Subcutaneous abdominal adipose tissue (tissue), 5 donors: Measurements from ENCODE around the gene PDE4D.
"Not testable (repeated sequence)": the region's sequence is repeated elsewhere in the genome, so short reads cannot be mapped to it uniquely, and the experiment has no call there.

Experiments used
- H3K27ac ChIP-seq: one replicate; pipeline ENCODE4 v1.7.0; 2013; ENCODE audit warnings: low read depth, mild to moderate bottlenecking, inconsistent platforms, low read length, moderate library complexity
- H3K27me3 ChIP-seq, 5 donors: one replicate each; pipeline ENCODE4 v1.7.0; 2013; ENCODE audit warnings: low read length in 5 of 5, inconsistent platforms in 1 of 5; ENCODE audit not compliant: control insufficient read depth in 5 of 5, insufficient read depth in 4 of 5
- H3K36me3 ChIP-seq, 5 donors: one replicate each; pipeline ENCODE4 v1.7.0; 2013; ENCODE audit warnings: low read length in 5 of 5; ENCODE audit not compliant: control insufficient read depth in 5 of 5, insufficient read depth in 5 of 5
- H3K4me1 ChIP-seq, 5 donors: one replicate each; pipeline ENCODE4 v1.7.0; 2013; ENCODE audit warnings: low read length in 5 of 5, mild to moderate bottlenecking in 3 of 5, moderate library complexity in 1 of 5; ENCODE audit not compliant: control insufficient read depth in 5 of 5, insufficient read depth in 5 of 5
- H3K4me3 ChIP-seq, 5 donors: one replicate each; pipeline ENCODE4 v1.7.0; 2013; ENCODE audit warnings: low read length in 5 of 5, low read depth in 1 of 5
- H3K9ac ChIP-seq, 5 donors: one replicate each; pipeline ENCODE4 v1.7.0; 2013; ENCODE audit warnings: low read length in 5 of 5, mild to moderate bottlenecking in 4 of 5, moderate library complexity in 3 of 5
- H3K9me3 ChIP-seq, 5 donors: one replicate each; pipeline ENCODE4 v1.7.0; 2013; ENCODE audit warnings: low read length in 5 of 5; ENCODE audit not compliant: control insufficient read depth in 5 of 5
- donor health status: healthy.
- donor health status: healthy.
- donor health status: healthy.
- donor health status: healthy.
- donor health status: healthy.

The PDE4D gene

GRCh38 chr5:59683311-59683710 lies 210.2 kb downstream of the PDE4D start:
- Histone ChIP-seq H3K4me3 (no peak overlapping the region), H3K36me3 (no peaks in the 10 kb centered on the region), H3K4me1 (no peaks in the 10 kb centered on the region), H3K27ac (no peak overlapping the region), H3K9me3 (no peaks in the 10 kb centered on the region), H3K9ac (no peak overlapping the region), H3K27me3 (no peaks in the 10 kb centered on the region)

- Histone ChIP-seq H3K9me3 (no peaks in the 10 kb centered on the region), H3K36me3 (no peaks in the 10 kb centered on the region), H3K27me3 (no peaks in the 10 kb centered on the region), H3K4me3 (no peak overlapping the region), H3K4me1 (no peaks in the 10 kb centered on the region), H3K9ac (no peak overlapping the region), H3K27ac (no peak overlapping the region)
Observed at GRCh38 chr5:59682542-59682941, 211.0 kb downstream of the PDE4D start.

GRCh38 chr5:59678943-59679342 lies 214.6 kb downstream of the PDE4D start:
- H3K27ac ChIP-seq: no peak overlapping the region
- no peaks in the 10 kb centered on the region for H3K4me1 ChIP-seq
- H3K36me3 ChIP-seq: no peaks in the 10 kb centered on the region

GRCh38 chr5:59674763-59675162 lies 218.8 kb downstream of the PDE4D start:
- Histone ChIP-seq H3K4me3 (no peak overlapping the region), H3K9ac (no peak overlapping the region), H3K27me3 (no peaks in the 10 kb centered on the region), H3K36me3 (no peaks in the 10 kb centered on the region), H3K4me1 (no peaks in the 10 kb centered on the region), H3K27ac (no peak overlapping the region), H3K9me3 (no peaks in the 10 kb centered on the region)

More at GRCh38 chr5:59678943-59679342, 214.6 kb downstream of the PDE4D start:
- Histone ChIP-seq H3K4me3 (no peak overlapping the region), H3K9ac (no peak overlapping the region), H3K27me3 (no peaks in the 10 kb centered on the region), H3K9me3 (no peaks in the 10 kb centered on the region)

- Histone ChIP-seq H3K4me3 (no peak overlapping the region), H3K4me1 (no peaks in the 10 kb centered on the region), H3K9ac (no peak overlapping the region), H3K9me3 (no peaks in the 10 kb centered on the region), H3K36me3 (no peaks in the 10 kb centered on the region), H3K27me3 (no peaks in the 10 kb centered on the region), H3K27ac (no peak overlapping the region)
Observed at GRCh38 chr5:59673438-59674058, 220.0 kb downstream of the PDE4D start.

GRCh38 chr5:59666440-59667068 lies 227.0 kb downstream of the PDE4D start:
- Histone ChIP-seq H3K36me3 (no peaks in the 10 kb centered on the region), H3K9ac (no peak overlapping the region), H3K4me3 (no peak overlapping the region), H3K27ac (no peak overlapping the region), H3K27me3 (no peaks in the 10 kb centered on the region), H3K4me1 (peaks cover 0 to 15% (median 7%) of the 10 kb centered on the region in 5 donors), H3K9me3 (no peaks in the 10 kb centered on the region)

- H3K9me3 ChIP-seq, H3K27ac ChIP-seq, H3K4me3 ChIP-seq, H3K27me3 ChIP-seq, H3K36me3 ChIP-seq, H3K9ac ChIP-seq: not testable (repeated sequence)
- H3K4me1 ChIP-seq: peaks cover 0 to 15% (median 7%) of the 10 kb centered on the region in 5 donors
Observed at GRCh38 chr5:59665832-59666203, 227.7 kb downstream of the PDE4D start.

GRCh38 chr5:59665086-59665831 lies 228.3 kb downstream of the PDE4D start:
- no peaks in the 10 kb centered on the region for H3K27me3 ChIP-seq
- no peak overlapping the region for H3K4me3 ChIP-seq
- H3K27ac ChIP-seq: no peak overlapping the region
- H3K36me3 ChIP-seq: no peaks in the 10 kb centered on the region
- H3K4me1 ChIP-seq: peaks cover 0 to 15% (median 7%) of the 10 kb centered on the region in 5 donors
- H3K9ac ChIP-seq: no peak overlapping the region
- no peaks in the 10 kb centered on the region for H3K9me3 ChIP-seq

GRCh38 chr5:59661954-59662615 lies 231.4 kb downstream of the PDE4D start:
- Histone ChIP-seq H3K9ac (no peak overlapping the region), H3K36me3 (no peaks in the 10 kb centered on the region), H3K9me3 (no peaks in the 10 kb centered on the region), H3K4me3 (peak overlapping the region in 1 of 5 donors; percentile 45), H3K27me3 (no peaks in the 10 kb centered on the region), H3K4me1 (peaks cover 0 to 15% (median 7%) of the 10 kb centered on the region in 5 donors), H3K27ac (peak overlapping the region; percentile 20)

- no peaks in the 10 kb centered on the region for H3K36me3 ChIP-seq
- peak overlapping the region; percentile 20 for H3K27ac ChIP-seq
- no peak overlapping the region for H3K4me3 ChIP-seq
- no peak overlapping the region for H3K9ac ChIP-seq
- H3K4me1 ChIP-seq: peaks cover 0 to 15% (median 7%) of the 10 kb centered on the region in 5 donors
- no peaks in the 10 kb centered on the region for H3K9me3 ChIP-seq
- H3K27me3 ChIP-seq: no peaks in the 10 kb centered on the region
Observed at GRCh38 chr5:59661311-59661710, 232.2 kb downstream of the PDE4D start.
